GM19395 (cell line): ENCODE data around the gene ACOX2.
"Not testable (repeated sequence)": the region's sequence is repeated elsewhere in the genome, so short reads cannot be mapped to it uniquely, and the experiment has no call there.

Experiments
- ATAC-seq: cut with Tn5 transposase; IDR thresholded peaks from one replicate; pipeline ENCODE4 v1.9.1; 2021; ENCODE audit warnings: mild to moderate bottlenecking, moderate library complexity; ENCODE audit not compliant: unreplicated experiment

ACOX2 gene

DNA sequence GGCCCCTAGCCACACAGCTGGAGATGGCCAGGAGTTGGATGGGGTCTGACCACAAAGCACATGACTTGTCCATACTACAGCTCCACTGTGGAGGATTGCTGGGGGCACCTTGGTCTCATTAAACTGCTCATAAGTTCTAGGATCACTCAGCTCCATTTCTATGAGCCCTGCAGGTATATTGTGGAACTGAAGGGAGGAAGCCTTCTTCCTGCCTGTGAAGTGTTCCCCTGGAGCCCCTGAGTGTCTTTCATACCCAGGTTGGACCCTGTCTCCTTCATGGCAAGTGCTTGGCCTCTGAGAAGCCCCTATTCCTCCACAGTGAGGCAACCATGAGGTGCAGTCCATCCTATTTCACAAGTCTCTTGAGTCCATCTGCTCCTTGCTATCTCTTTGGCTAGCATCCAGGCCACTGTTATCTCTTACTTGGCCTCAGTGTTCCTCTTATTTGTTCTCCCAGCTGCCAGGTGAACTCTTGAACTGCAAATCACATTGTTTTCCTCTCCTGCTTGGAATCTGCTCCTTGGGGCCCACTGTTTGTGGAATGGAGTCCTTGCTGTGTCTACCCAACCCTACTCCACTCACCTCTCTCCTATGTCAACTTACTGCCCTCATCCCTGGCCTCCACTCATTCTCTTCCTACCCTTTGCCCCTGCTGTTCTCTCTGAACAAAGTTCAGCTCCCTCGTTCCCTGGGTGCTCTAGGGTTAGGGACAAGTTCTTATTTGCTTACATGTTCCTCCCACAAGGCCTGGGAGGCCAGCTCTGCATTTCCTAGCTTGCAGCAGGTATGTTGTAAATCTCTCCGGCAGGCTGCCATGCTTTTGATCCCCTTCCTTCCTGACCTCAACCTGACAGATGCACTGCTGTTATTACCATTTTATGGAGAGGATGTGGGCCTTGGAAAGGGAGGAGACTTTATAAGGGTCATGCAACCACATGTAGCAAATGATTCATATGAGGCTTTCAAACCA is 1.2 kb downstream of the ACOX2 start:
- ATAC-seq, result no peak

GRCh38 chr3:58534592-58535494 is 2.1 kb downstream of the ACOX2 start:
- ATAC-seq, result no peak

DNA sequence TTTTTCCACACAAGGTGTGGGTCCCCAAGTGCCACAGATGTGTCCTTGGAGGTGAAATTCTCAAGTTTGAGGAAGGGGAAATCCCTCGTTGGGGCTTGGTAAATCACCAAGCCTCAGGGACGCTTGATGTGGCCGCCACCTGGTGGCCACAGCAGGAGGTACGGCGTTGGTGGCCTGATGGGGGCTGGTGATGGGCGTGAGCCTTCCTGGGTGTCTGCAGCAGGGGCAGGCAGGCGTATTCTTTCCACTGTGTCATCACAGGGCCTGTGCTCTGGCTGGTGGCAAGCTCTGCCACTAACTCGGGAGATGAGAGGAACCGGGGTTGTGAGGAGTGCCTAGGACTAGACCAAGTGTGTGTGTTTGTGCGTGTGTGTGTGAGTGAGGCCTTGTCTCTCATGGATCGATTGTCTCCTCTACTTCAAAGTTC is 4.2 kb downstream of the ACOX2 start:
- peak; percentile 94 for ATAC-seq

DNA sequence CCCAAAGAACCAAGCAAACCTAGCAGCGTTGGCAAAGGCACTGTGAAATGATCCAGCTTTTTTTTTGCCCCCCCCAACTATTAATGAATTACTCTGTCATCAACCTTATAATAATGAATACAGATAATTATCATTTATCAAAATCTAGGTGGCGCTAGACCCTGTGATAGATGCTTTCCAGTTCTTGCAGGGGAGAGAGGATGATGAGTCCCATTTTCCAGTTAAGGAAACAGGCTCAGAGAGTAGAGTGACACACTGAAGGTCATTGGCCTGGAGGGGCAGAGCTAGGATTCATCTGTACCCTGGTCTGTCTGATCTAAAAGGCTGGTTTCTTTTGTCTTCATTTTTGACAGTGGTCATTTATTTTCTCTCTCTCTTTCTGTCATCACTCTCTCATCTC is 5.0 kb downstream of the ACOX2 start:
- no peak for ATAC-seq

GRCh38 chr3:58531555-58531954 is 5.4 kb downstream of the ACOX2 start:
- no peak for ATAC-seq

DNA sequence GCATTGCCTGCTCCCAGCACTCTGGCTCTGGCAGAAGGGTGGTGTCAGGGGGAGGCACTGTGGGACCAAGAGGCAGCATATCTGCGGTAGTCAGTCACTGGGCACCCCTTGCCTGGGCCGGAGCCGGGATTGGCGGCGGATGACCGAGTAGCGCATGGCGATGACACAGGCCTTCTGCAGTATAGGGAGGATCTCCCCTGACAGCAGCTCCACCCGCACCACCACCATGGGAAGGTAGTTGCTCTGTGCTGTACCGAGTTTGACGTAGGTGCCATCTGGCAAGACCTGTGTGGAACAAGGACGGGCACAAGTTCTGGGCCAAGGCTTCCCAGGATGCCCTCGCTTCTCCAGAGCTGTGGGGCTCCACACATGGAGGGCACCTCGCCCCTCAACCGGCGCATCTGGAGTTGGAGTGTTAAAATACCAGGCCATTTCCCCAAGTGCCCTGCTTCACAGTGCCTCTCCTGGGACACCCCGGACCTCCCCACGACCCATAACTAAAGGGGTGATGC is 6.6 kb downstream of the ACOX2 start:
- no peak for ATAC-seq

- ATAC-seq, result no peak
These were observed 7.3 kb downstream of the ACOX2 start for GRCh38 chr3:58529516-58530353.

DNA sequence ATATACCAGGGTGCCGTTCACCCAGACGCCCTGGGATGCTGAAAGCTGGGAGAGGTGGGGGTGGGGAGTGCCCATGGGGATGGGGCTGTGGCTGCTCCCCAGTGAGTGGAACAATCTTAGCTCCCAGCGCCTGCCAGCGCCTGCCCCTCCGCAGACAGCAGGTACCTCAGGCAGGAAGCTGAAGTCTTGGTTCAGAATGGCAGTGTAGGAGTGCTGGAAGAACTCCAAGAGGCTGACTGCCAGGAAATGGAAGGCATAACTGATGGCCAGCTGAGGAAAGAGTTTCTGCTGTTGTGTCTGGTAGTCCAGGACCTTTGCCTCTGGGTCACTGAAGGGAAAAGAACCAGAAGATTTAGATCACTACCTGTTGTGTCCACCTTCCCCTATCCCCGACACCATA is 8.4 kb downstream of the ACOX2 start:
- no peak for ATAC-seq

DNA sequence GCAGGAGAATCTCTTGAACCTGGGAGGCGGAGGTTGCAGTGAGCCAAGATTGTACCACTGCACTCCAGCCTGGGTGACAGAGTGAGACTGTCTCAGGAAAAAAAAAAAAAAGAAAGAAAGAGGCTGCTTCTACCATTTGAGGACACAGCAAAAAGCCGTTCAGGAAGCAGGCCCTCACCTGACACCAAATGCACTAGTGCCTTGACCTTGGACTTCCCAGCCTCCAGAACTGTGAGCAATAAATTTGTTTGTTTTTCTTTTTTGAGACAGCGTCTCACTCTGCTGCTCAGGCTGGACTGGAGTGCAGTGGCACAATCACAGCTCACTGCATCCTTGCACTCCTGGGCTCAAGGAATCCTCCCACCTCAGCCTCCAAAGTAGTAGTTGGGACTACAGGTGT is 9.6 kb downstream of the ACOX2 start:
- ATAC-seq, result not testable (repeated sequence)

- ATAC-seq, result no peak
These were observed 10.5 kb downstream of the ACOX2 start for GRCh38 chr3:58526515-58526957.

DNA sequence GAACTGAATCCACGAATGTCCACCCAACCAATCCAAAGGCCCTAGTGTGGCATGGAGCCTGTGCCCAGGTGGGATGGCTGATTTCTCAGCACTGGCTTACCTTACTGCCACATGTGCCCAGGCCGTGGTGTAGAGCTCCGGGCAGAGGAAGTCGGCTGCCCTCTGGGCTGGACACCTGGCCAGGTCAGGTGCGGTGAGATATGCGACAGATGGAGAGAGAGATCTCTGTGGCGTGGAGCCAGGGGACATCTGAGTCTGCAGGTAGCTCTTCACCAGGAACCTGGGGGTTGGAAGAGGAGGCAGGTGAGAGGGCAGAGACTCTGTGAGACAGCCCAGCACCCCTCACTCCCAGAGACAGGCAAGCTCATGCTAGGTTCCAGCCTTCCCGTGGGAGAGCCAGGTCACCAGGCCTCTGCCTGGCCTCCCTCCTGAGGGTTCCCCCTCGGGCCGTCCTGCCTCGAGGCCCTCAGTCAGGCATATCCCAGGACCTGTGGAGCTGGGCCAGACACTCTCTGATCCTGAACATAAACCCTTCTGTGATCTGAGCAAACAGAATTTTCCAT is 12.6 kb downstream of the ACOX2 start:
- ATAC-seq, result no peak

GRCh38 chr3:58522759-58523425 is 14.1 kb downstream of the ACOX2 start:
- no peak for ATAC-seq

- no peak for ATAC-seq
These were observed 14.9 kb downstream of the ACOX2 start for GRCh38 chr3:58521917-58522631.

DNA sequence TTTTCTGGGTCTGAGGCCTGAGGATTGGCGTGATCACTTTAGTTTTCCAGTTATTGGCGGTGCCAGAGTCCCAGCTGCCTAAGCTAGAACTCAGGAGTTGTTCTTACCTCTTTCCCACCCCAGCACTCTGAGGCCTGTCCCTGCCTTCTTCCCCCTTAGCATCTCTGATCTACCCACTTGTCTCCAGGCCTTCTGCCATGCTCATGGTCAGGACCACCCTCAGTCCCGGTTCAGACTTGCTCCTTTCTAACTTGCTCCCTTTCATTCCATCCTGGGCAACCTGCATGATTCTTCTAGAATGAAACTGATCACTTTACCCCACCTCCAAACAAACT is 15.7 kb downstream of the ACOX2 start:
- no peak for ATAC-seq

- ATAC-seq, result no peak
These were observed 16.3 kb downstream of the ACOX2 start for GRCh38 chr3:58520403-58521335.

GRCh38 chr3:58519668-58520402 is 17.2 kb downstream of the ACOX2 start:
- ATAC-seq, result no peak

GRCh38 chr3:58518291-58518789 is 18.6 kb downstream of the ACOX2 start:
- ATAC-seq, result no peak
